ENCODE data around the gene LRRN2.

- no peak for TF ChIP-seq CTCF (IDR thresholded peaks at IDR 0.05)
- no peak for TF ChIP-seq POLR2A (IDR thresholded peaks at IDR 0.05)
Measured at GRCh38 chr1:204680051-204680450, 5.5 kb downstream of the LRRN2 start.
